Keratinocyte (primary cell): ENCODE measurements around the gene CST7.
A peak's percentile ranks its signal among the peaks of the same experiment; 100 is the strongest.

Experiments
- EZH2 ChIP-seq: IDR thresholded peaks from one replicate; pipeline ENCODE4 v1.6.1; 2012; ENCODE audit warnings: inconsistent platforms, mild to moderate bottlenecking, low read length, moderate library complexity
- TF ChIP-seq, protein P1 (sequence below), 3 experiments: IDR thresholded peaks in 1 of 3; conservative IDR thresholded peaks in 1 of 3; optimal IDR thresholded peaks in 1 of 3; 2 replicates in 2 of 3; 3 replicates in 1 of 3; pipeline versions ENCODE3 to v1.5.1; 2011; ENCODE audit warnings: low read length in 3 of 3, mild to moderate bottlenecking in 3 of 3, moderate library complexity in 2 of 3, control low read depth in 1 of 3, inconsistent platforms in 1 of 3; ENCODE audit not compliant: insufficient read depth in 2 of 3; ENCODE audit errors: extremely low read depth in 1 of 3

DNA sequence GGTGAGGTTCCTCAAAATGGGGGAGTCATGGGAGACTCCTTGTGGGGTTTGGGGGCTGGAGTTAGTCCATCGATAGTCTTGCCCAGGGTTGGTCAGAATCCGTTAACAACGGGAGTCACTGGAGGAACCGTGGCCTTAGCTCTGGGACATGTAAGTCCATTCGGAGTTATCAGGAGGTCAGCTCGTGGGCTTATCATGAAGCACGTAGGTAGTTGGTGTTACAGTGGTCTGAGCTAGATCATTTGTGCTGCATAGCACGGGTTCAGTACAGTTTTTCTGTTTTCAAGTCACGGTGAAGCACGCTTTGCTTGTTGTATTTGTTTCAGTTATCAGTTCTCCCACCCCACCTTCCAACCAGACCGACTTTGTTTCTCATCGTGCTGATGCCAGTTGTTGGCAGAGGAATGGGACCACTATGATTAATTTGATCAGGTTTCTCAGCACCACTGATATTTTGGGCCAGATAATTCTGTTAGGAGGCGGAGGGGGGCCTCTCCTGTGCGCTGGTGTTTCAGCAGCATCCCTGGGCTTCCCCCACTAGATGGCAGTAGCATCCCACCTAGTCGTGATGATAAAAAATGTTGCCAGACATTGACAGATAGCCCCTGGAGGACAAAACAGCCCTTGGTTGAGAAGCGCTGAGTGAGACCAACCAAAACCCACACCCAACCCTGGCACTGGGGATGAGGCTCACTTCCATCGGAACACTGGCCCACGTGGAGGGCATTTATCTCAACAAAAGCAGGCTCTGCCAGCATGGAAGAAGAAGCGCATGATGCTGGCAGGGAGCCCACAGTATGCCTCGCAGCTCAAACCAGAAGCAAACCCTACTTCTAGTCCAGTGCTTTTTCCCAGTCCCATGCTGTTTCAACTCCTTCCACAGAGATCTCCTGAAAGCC is 45.6 kb downstream of the CST7 start:
- TF ChIP-seq, protein P1, sequence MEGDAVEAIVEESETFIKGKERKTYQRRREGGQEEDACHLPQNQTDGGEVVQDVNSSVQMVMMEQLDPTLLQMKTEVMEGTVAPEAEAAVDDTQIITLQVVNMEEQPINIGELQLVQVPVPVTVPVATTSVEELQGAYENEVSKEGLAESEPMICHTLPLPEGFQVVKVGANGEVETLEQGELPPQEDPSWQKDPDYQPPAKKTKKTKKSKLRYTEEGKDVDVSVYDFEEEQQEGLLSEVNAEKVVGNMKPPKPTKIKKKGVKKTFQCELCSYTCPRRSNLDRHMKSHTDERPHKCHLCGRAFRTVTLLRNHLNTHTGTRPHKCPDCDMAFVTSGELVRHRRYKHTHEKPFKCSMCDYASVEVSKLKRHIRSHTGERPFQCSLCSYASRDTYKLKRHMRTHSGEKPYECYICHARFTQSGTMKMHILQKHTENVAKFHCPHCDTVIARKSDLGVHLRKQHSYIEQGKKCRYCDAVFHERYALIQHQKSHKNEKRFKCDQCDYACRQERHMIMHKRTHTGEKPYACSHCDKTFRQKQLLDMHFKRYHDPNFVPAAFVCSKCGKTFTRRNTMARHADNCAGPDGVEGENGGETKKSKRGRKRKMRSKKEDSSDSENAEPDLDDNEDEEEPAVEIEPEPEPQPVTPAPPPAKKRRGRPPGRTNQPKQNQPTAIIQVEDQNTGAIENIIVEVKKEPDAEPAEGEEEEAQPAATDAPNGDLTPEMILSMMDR (optimal IDR thresholded peaks at IDR 0.05 in 1 of 3, IDR thresholded peaks at IDR 0.05 in 1 of 3, conservative IDR thresholded peaks at IDR 0.05 in 1 of 3; ENCODE audit: extremely low read depth in 1 of 3, insufficient read depth in 2 of 3, low read length in 3 of 3), result peak; percentile 90 to 96 (median 92)
- no peak for TF ChIP-seq EZH2
